Vagina (tissue), 2 donors: ENCODE measurements around the gene RBM12. TPM values are rescaled to one million over a fixed set of nuclear protein-coding genes. Genes with fewer than 3 reads are reported as not detected.

Experiments used
- DNase-seq, 2 donors: peaks; one replicate each; pipeline ENCODE4 v3.0.0-alpha.2; 2017; ENCODE audit errors: extremely low spot score in 2 of 2
- H3K27ac ChIP-seq: fragments of 200-600 bp; sonication (generic); one replicate; pipeline ENCODE4 v1.5.1; 2019
- H3K27me3 ChIP-seq: fragments of 200-600 bp; sonication (generic); one replicate; pipeline ENCODE4 v1.5.1; 2019
- H3K36me3 ChIP-seq, 2 donors: fragments of 200-600 bp; sonication (generic); one replicate each; pipeline ENCODE4 v1.5.1; 2017 to 2019
- H3K4me1 ChIP-seq: fragments of 200-600 bp; sonication (generic); one replicate; pipeline ENCODE4 v1.5.1; 2019
- H3K4me3 ChIP-seq, 2 donors: fragments of 200-600 bp; sonication (generic); 1 replicate in 1 of 2; 2 replicates in 1 of 2; pipeline ENCODE4 v1.5.1; 2016 to 2019
- H3K9me3 ChIP-seq: fragments of 200-600 bp; sonication (generic); one replicate; pipeline ENCODE4 v1.5.1; 2019
- POLR2A ChIP-seq, 2 donors: fragments of 450-650 bp; IDR thresholded peaks; one replicate each; pipeline ENCODE4 v1.6.1; 2017; ENCODE audit warnings: antibody characterized with exemption in 2 of 2, mild to moderate bottlenecking in 2 of 2, moderate library complexity in 2 of 2
- POLR2AphosphoS5 ChIP-seq, 2 donors: sonication (generic); formaldehyde crosslinking; IDR thresholded peaks; one replicate each; pipeline ENCODE4 v1.9.0; 2017; ENCODE audit warnings: antibody characterized with exemption in 2 of 2, mild to moderate bottlenecking in 2 of 2, low read depth in 1 of 2; ENCODE audit not compliant: insufficient read depth in 1 of 2
- intact Hi-C: fragments of 100-400 bp; cut with DNase I; formaldehyde crosslinking; loops from one replicate; pipeline ENCODE4 v1.15.1; 2023
- total RNA-seq: library from RNA; depleted of rRNA; stranded (reverse); fragments of >200 nt; gene quantifications from one replicate; pipeline ENCODE4 v1.2.3, GENCODE V29; 2016
- TF ChIP-seq, protein P1 (sequence below), 3 experiments: fragments of 450-650 bp in 2 of 3; fragments of 200-600 bp in 1 of 3; sonication (generic) in 1 of 3; IDR thresholded peaks; one replicate each; pipeline ENCODE4 v1.5.1; 2017 to 2019; ENCODE audit warnings: antibody characterized with exemption in 3 of 3, mild to moderate bottlenecking in 2 of 3, moderate library complexity in 2 of 3

The RBM12 gene
- total RNA-seq, 1 donor from 2014 or later, result 26.8 TPM

GRCh38 chr20:35665949-35666288 lies 1.2 kb upstream of the RBM12 start:
- no peak overlapping the region for H3K27ac ChIP-seq
- TF ChIP-seq, protein P1, sequence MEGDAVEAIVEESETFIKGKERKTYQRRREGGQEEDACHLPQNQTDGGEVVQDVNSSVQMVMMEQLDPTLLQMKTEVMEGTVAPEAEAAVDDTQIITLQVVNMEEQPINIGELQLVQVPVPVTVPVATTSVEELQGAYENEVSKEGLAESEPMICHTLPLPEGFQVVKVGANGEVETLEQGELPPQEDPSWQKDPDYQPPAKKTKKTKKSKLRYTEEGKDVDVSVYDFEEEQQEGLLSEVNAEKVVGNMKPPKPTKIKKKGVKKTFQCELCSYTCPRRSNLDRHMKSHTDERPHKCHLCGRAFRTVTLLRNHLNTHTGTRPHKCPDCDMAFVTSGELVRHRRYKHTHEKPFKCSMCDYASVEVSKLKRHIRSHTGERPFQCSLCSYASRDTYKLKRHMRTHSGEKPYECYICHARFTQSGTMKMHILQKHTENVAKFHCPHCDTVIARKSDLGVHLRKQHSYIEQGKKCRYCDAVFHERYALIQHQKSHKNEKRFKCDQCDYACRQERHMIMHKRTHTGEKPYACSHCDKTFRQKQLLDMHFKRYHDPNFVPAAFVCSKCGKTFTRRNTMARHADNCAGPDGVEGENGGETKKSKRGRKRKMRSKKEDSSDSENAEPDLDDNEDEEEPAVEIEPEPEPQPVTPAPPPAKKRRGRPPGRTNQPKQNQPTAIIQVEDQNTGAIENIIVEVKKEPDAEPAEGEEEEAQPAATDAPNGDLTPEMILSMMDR (IDR thresholded peaks at IDR 0.05), result no peak
- no peak for TF ChIP-seq POLR2AphosphoS5 (IDR thresholded peaks at IDR 0.05; ENCODE audit: insufficient read depth in 1 of 2, low read depth in 1 of 2)
- TF ChIP-seq POLR2A (IDR thresholded peaks at IDR 0.05), result no peak
- intact Hi-C loops, result loop anchor here (5.0 kb wide), 1 partner anchor 49 kb away; the partner anchor contains the start of gene SPAG4
- no peak for DNase-seq
- no peak overlapping the region for H3K4me3 ChIP-seq
- H3K4me1 ChIP-seq, result peaks cover 31% of the 10 kb centered on the region
- H3K9me3 ChIP-seq, result no peaks in the 10 kb centered on the region
- H3K27me3 ChIP-seq, result no peaks in the 10 kb centered on the region
- peaks cover 0 to 24% of the 10 kb centered on the region in 2 donors for H3K36me3 ChIP-seq

DNA sequence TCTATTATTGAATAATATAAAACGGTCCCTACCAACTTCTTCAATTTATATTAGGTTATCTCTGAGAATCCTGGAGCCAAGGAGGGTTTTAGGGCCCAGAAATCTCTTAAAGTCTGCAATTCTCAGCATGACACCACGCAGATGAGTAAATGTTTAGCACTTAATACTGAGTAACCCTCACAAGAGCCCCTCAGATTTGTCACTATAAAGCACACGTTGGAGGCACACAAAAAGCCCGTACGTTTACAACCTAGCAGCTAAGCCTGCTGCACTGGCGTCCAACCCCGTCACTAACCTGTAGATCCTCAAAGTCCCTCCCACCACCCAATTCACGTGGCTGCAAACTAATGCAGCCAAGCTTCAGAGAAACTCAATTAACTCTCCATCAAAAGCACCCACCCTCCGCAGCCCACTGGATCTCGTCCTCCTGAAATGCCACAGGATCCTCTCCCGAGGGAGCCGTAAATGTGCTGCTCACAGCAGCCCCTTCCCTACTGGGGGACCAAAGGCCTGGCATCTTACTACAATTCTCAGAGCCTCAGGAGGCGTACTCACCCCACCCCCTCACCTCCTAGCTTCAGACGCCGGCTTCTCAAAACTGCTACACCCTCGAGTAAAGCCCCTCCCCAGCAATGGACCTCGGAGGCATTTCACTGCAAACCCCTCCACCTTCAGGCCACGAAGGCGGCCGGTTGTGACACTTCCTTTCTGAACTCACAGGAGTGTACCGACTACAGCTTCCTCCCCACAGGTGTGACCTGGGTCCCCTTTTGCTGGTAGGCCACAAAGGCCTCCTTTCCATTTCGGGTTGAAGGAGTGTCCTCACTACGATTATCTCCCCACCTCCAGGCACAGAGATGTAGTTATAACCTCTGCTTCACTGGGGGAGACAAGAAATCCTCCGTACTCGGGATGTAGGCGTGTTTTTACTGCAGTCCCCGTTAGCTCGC lies 909 bp downstream of the RBM12 start:
- H3K27me3 ChIP-seq, result no peaks in the 10 kb centered on the region
- H3K9me3 ChIP-seq, result no peaks in the 10 kb centered on the region
- H3K4me3 ChIP-seq, result peak overlapping the region; percentile 89 to 96
- peaks cover 52% of the 10 kb centered on the region for H3K4me1 ChIP-seq
- intact Hi-C loops, result no loop called here
- no peak for DNase-seq
- TF ChIP-seq POLR2A (IDR thresholded peaks at IDR 0.05), result no peak
- H3K27ac ChIP-seq, result peak overlapping the region; percentile 100
- H3K36me3 ChIP-seq, result peaks cover 0 to 7% of the 10 kb centered on the region in 2 donors

- H3K36me3 ChIP-seq, result no peaks in the 10 kb centered on the region
- no peaks in the 10 kb centered on the region for H3K27me3 ChIP-seq
- peaks cover 62% of the 10 kb centered on the region for H3K4me1 ChIP-seq
- peak overlapping the region; percentile 89 to 96 for H3K4me3 ChIP-seq
- H3K9me3 ChIP-seq, result no peaks in the 10 kb centered on the region
- DNase-seq, result no peak
- H3K27ac ChIP-seq, result peak overlapping the region; percentile 100
- TF ChIP-seq POLR2A (IDR thresholded peaks at IDR 0.05), result no peak
- TF ChIP-seq, protein P1 (IDR thresholded peaks at IDR 0.05), result no peak
- no peak for TF ChIP-seq POLR2AphosphoS5 (IDR thresholded peaks at IDR 0.05; ENCODE audit: insufficient read depth in 1 of 2, low read depth in 1 of 2)
- intact Hi-C loops, result loop anchor here (1.0 kb wide), 1 partner anchor 61 kb away; no protein-coding TSS in a partner anchor
These were observed 2.1 kb downstream of the RBM12 start for GRCh38 chr20:35662551-35662950.

DNA sequence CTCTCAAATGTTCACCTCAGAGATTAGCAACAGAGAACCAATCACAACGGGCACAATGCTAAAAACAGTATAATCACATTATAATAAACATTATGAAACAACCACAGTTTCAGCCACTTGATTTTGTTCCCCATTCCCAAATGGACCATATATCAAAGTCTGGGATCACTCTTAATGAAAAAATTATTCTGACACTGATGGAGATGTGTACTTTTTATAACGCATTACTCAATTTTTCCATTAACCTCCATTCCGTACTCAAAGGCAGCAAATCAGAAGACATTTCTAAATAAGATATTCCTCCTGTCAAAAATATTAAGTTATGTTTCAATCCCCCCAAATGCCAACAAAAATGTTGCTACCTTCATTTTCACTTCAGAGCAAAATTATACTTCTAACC lies 2.8 kb downstream of the RBM12 start:
- no peak for DNase-seq
- peaks cover 69% of the 10 kb centered on the region for H3K4me1 ChIP-seq
- no peaks in the 10 kb centered on the region for H3K36me3 ChIP-seq
- H3K9me3 ChIP-seq, result no peaks in the 10 kb centered on the region
- intact Hi-C loops, result loop anchor here (1.0 kb wide), 1 partner anchor 61 kb away; no protein-coding TSS in a partner anchor
- H3K27me3 ChIP-seq, result no peaks in the 10 kb centered on the region
- H3K4me3 ChIP-seq, result peak overlapping the region; percentile 7 to 96
- peak overlapping the region; percentile 100 for H3K27ac ChIP-seq
- TF ChIP-seq, protein P1 (IDR thresholded peaks at IDR 0.05), result no peak
- TF ChIP-seq POLR2AphosphoS5 (IDR thresholded peaks at IDR 0.05; ENCODE audit: insufficient read depth in 1 of 2, low read depth in 1 of 2) (no peak), POLR2A (IDR thresholded peaks at IDR 0.05) (no peak)

DNA sequence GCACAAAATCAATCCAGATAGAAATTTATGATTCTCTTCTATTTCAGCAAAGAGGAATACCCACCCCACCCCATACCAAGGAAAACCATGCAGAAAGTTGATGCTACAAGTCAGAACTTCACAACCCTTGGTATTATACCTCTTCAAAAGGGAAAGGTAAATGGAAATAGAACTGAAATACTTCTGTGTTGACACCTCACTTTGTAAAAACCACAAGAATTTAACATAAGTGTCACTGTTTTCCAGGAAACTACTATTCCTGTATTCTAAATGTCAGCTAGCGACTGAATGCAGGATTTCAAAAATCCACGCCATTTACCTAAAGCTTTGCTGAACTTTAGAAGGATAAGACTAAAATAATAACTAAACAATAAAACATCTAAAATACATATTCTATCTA lies 3.6 kb downstream of the RBM12 start:
- Histone ChIP-seq H3K4me3 (peak overlapping the region; percentile 7 to 12), H3K36me3 (no peaks in the 10 kb centered on the region), H3K9me3 (no peaks in the 10 kb centered on the region), H3K4me1 (peaks cover 74% of the 10 kb centered on the region), H3K27ac (peak overlapping the region; percentile 37), H3K27me3 (no peaks in the 10 kb centered on the region)
- intact Hi-C loops, result no loop called here
- no peak for DNase-seq
- TF ChIP-seq, protein P1 (IDR thresholded peaks at IDR 0.05), result no peak
- TF ChIP-seq POLR2AphosphoS5 (IDR thresholded peaks at IDR 0.05; ENCODE audit: insufficient read depth in 1 of 2, low read depth in 1 of 2) (no peak), POLR2A (IDR thresholded peaks at IDR 0.05) (no peak)
